ENCODE results near the gene PARD3. TPM values are rescaled to one million over a fixed set of nuclear protein-coding genes. Genes with fewer than 3 reads are reported as not detected.
A peak's percentile ranks its signal among the peaks of the same experiment; 100 is the strongest.

The PARD3 gene
- total RNA-seq, 6 donors from 2014 or later, result 30.6 to 108 (median 50.6) TPM

GRCh38 chr10:34184397-34184796 lies 630.7 kb downstream of the PARD3 start:
- H3K4me1 ChIP-seq, result peaks cover 4 to 19% (median 8%) of the 10 kb centered on the region in 4 donors
- WGBS, 2 donors, result 75 to 77% methylated on average over 6 of the region's 6 CpGs
- H3K27ac ChIP-seq, result no peak overlapping the region
- no peak for TF ChIP-seq POLR2AphosphoS5 (IDR thresholded peaks at IDR 0.05)
- no peak for TF ChIP-seq EP300 (IDR thresholded peaks at IDR 0.05)
- TF ChIP-seq POLR2A (IDR thresholded peaks at IDR 0.05), result no peak
- TF ChIP-seq CTCF (IDR thresholded peaks at IDR 0.05), result no peak
- ATAC-seq (ENCODE audit: low FRiP score in 2 of 2) (no peak), DNase-seq (no peak)
- H3K36me3 ChIP-seq, result no peaks in the 10 kb centered on the region
- no peaks in the 10 kb centered on the region for H3K27me3 ChIP-seq
- H3K4me3 ChIP-seq, result no peak overlapping the region
- no peaks in the 10 kb centered on the region for H3K9me3 ChIP-seq

GRCh38 chr10:34183016-34183796 lies 631.9 kb downstream of the PARD3 start:
- peaks cover 4 to 19% (median 8%) of the 10 kb centered on the region in 4 donors for H3K4me1 ChIP-seq
- no peak overlapping the region for H3K4me3 ChIP-seq
- no peak for DNase-seq
- no peaks in the 10 kb centered on the region for H3K27me3 ChIP-seq
- H3K27ac ChIP-seq, result no peak overlapping the region
- no peaks in the 10 kb centered on the region for H3K36me3 ChIP-seq
- no peaks in the 10 kb centered on the region for H3K9me3 ChIP-seq
- ATAC-seq (ENCODE audit: low FRiP score in 2 of 2), result no peak
- 88 to 95% methylated on average over 13 to 15 of the region's 15 CpGs for WGBS, 2 donors
- TF ChIP-seq POLR2A (IDR thresholded peaks at IDR 0.05) (no peak), EP300 (IDR thresholded peaks at IDR 0.05) (no peak), CTCF (IDR thresholded peaks at IDR 0.05) (no peak), POLR2AphosphoS5 (IDR thresholded peaks at IDR 0.05) (no peak)

- 70 to 75% methylated on average over 10 of the region's 10 CpGs for WGBS, 2 donors
- H3K27me3 ChIP-seq, result no peaks in the 10 kb centered on the region
- H3K4me3 ChIP-seq, result no peak overlapping the region
- H3K9me3 ChIP-seq, result no peaks in the 10 kb centered on the region
- DNase-seq (no peak), ATAC-seq (ENCODE audit: low FRiP score in 2 of 2) (peak in 1 of 2 donors; percentile 26)
- H3K27ac ChIP-seq, result no peak overlapping the region
- TF ChIP-seq CTCF (IDR thresholded peaks at IDR 0.05), result no peak
- TF ChIP-seq POLR2A (IDR thresholded peaks at IDR 0.05), result no peak
- TF ChIP-seq EP300 (IDR thresholded peaks at IDR 0.05), result no peak
- no peak for TF ChIP-seq POLR2AphosphoS5 (IDR thresholded peaks at IDR 0.05)
- peaks cover 2 to 19% (median 8%) of the 10 kb centered on the region in 4 donors for H3K4me1 ChIP-seq
- H3K36me3 ChIP-seq, result no peaks in the 10 kb centered on the region
Measured at GRCh38 chr10:34181553-34182300, 633.4 kb downstream of the PARD3 start.

GRCh38 chr10:34180749-34181148 lies 634.3 kb downstream of the PARD3 start:
- H3K4me1 ChIP-seq, result peaks cover 0 to 11% (median 4%) of the 10 kb centered on the region in 4 donors
- TF ChIP-seq POLR2A (IDR thresholded peaks at IDR 0.05) (no peak), EP300 (IDR thresholded peaks at IDR 0.05) (no peak), CTCF (IDR thresholded peaks at IDR 0.05) (no peak), POLR2AphosphoS5 (IDR thresholded peaks at IDR 0.05) (no peak)
- no peak overlapping the region for H3K4me3 ChIP-seq
- DNase-seq (no peak), ATAC-seq (ENCODE audit: low FRiP score in 2 of 2) (no peak)
- 87 to 88% methylated on average over 2 of the region's 2 CpGs for WGBS, 2 donors
- H3K9me3 ChIP-seq, result no peaks in the 10 kb centered on the region
- no peak overlapping the region for H3K27ac ChIP-seq
- no peaks in the 10 kb centered on the region for H3K36me3 ChIP-seq
- H3K27me3 ChIP-seq, result no peaks in the 10 kb centered on the region
